Thyroid gland (tissue), 4 donors: Measurements from ENCODE around the gene RPL31. TPM values are rescaled to one million over a fixed set of nuclear protein-coding genes. Genes with fewer than 3 reads are reported as not detected.

Source experiments
- DNase-seq, 2 donors: peaks; one replicate each; pipeline ENCODE4 v3.0.0-alpha.2; 2019
- H3K27ac ChIP-seq, 3 donors: fragments of 200-600 bp; sonication (generic); 1 replicate in 2 of 3; 2 replicates in 1 of 3; pipeline ENCODE4 v1.5.1; 2016 to 2019; ENCODE audit warnings: mild to moderate bottlenecking in 1 of 3, moderate library complexity in 1 of 3
- H3K27me3 ChIP-seq: fragments of 200-600 bp; sonication (generic); one replicate; pipeline ENCODE4 v1.5.1; 2019
- H3K36me3 ChIP-seq, 2 donors: fragments of 200-600 bp; sonication (generic); one replicate each; pipeline ENCODE4 v1.5.1; 2016 to 2019
- H3K4me1 ChIP-seq, 2 donors: fragments of 200-600 bp; sonication (generic); one replicate each; pipeline ENCODE4 v1.5.1; 2017 to 2019
- H3K4me3 ChIP-seq, 3 donors: fragments of 200-600 bp; sonication (generic); replicated peaks in 1 of 3; 1 replicate in 2 of 3; 2 replicates in 1 of 3; pipeline ENCODE4 v1.5.1; 2016; ENCODE audit warnings: mild to moderate bottlenecking in 1 of 3
- H3K9me3 ChIP-seq: fragments of 200-600 bp; sonication (generic); one replicate; pipeline ENCODE4 v1.5.1; 2017
- POLR2A ChIP-seq, 2 donors: fragments of 450-650 bp; IDR thresholded peaks; one replicate each; pipeline ENCODE4 v1.6.1; 2017; ENCODE audit warnings: antibody characterized with exemption in 2 of 2, mild to moderate bottlenecking in 2 of 2, moderate library complexity in 1 of 2
- WGBS, 2 donors: methylation state at CpG; one replicate each; pipeline ENCODE4 v1.1.5; 2017; 5-methylcytosine and 5-hydroxymethylcytosine counted together
- intact Hi-C: fragments of 100-400 bp; cut with DNase I; formaldehyde crosslinking; loops from one replicate; pipeline ENCODE4 v1.15.1; 2023
- total RNA-seq, 4 donors: library from RNA; depleted of rRNA; stranded (reverse); fragments of >200 nt; gene quantifications; one replicate each; pipeline ENCODE4 v1.2.3, GENCODE V29; 2016
- TF ChIP-seq, protein P1 (sequence below), 6 experiments: fragments of 200-600 bp in 3 of 6; fragments of 450-650 bp in 3 of 6; sonication (generic) in 3 of 6; IDR thresholded peaks; one replicate each; pipeline ENCODE4 v1.5.1; 2016 to 2019; ENCODE audit warnings: antibody characterized with exemption in 6 of 6, mild to moderate bottlenecking in 2 of 6, inconsistent platforms in 1 of 6, moderate library complexity in 1 of 6

The RPL31 gene
- total RNA-seq, 4 donors from 2014 or later, result 216 to 1,406 (median 718) TPM

- no peak overlapping the region for H3K27ac ChIP-seq
- 77% methylated on average over 6 of the region's 6 CpGs for WGBS, 2 donors
- no peak overlapping the region for H3K4me3 ChIP-seq
- intact Hi-C loops, result no loop called here
- TF ChIP-seq, protein P1, sequence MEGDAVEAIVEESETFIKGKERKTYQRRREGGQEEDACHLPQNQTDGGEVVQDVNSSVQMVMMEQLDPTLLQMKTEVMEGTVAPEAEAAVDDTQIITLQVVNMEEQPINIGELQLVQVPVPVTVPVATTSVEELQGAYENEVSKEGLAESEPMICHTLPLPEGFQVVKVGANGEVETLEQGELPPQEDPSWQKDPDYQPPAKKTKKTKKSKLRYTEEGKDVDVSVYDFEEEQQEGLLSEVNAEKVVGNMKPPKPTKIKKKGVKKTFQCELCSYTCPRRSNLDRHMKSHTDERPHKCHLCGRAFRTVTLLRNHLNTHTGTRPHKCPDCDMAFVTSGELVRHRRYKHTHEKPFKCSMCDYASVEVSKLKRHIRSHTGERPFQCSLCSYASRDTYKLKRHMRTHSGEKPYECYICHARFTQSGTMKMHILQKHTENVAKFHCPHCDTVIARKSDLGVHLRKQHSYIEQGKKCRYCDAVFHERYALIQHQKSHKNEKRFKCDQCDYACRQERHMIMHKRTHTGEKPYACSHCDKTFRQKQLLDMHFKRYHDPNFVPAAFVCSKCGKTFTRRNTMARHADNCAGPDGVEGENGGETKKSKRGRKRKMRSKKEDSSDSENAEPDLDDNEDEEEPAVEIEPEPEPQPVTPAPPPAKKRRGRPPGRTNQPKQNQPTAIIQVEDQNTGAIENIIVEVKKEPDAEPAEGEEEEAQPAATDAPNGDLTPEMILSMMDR (IDR thresholded peaks at IDR 0.05), result no peak
- no peak for TF ChIP-seq POLR2A (IDR thresholded peaks at IDR 0.05)
- DNase-seq, result no peak
- H3K27me3 ChIP-seq, result no peaks in the 10 kb centered on the region
- no peaks in the 10 kb centered on the region for H3K9me3 ChIP-seq
- no peaks in the 10 kb centered on the region for H3K4me1 ChIP-seq
- H3K36me3 ChIP-seq, result no peaks in the 10 kb centered on the region
These were observed 9.8 kb upstream of the RPL31 start for GRCh38 chr2:100992262-100992661.

DNA sequence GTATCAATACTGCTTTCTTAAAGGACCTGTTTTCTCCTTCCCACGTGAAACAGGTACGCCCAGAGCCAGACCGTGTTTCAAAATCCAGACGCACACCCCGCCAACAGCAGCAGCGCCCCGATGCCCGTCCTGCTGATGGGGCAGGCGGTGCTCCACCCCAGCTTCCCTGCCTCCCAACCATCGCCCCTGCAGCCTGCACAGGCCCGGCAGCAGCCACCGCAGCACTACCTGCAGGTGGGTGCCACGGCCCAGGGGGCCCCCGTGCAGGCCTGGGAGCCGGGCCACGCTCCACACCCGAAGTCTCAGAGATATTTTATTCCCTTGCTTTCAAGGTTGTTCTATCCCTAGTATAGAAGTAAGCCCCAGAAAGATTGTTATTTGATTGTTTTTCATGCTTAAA lies 8.8 kb upstream of the RPL31 start:
- Histone ChIP-seq H3K4me1 (no peaks in the 10 kb centered on the region), H3K9me3 (no peaks in the 10 kb centered on the region), H3K27ac (no peak overlapping the region), H3K36me3 (no peaks in the 10 kb centered on the region), H3K4me3 (no peak overlapping the region), H3K27me3 (no peaks in the 10 kb centered on the region)
- TF ChIP-seq POLR2A (IDR thresholded peaks at IDR 0.05), result no peak
- intact Hi-C loops, result no loop called here
- DNase-seq, result no peak
- 90 to 92% methylated on average over 14 to 17 of the region's 17 CpGs for WGBS, 2 donors

DNA sequence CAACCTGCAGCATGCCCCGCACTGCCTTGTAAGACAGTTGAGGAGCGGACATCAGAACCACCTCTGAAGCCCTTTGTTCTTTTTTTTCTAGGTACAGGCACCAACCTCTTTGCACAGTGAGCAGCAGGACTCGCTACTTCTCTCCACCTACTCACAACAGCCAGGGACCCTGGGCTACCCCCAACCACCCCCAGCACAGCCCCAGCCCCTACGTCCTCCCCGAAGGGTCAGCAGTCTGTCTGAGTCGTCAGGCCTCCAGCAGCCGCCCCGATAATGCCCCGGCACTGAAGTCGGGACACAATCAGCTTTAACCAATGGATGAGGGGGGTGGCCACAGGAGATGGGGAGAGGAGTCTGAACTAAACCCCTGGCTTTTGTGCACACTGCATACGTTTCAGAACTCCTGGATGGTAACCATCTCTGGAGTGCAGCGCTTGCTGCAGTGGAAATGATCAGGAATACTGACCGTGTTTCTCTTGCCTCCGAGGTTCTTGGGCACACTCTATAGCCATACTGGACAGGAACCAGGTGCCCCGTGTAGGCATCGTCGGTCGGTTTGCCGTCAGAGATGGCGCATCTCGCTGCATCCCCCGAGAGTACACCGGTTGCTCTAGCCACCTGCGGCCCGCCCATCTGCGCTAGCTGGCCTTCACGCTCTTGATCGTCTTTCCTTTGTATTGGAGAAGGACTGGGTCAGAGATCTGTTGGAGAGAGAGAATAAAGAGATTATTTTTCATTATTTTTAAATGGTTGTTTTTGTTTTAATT lies 6.6 kb upstream of the RPL31 start:
- TF ChIP-seq, protein P1 (IDR thresholded peaks at IDR 0.05), result no peak
- no peak for TF ChIP-seq POLR2A (IDR thresholded peaks at IDR 0.05)
- H3K4me1 ChIP-seq, result no peaks in the 10 kb centered on the region
- no peaks in the 10 kb centered on the region for H3K9me3 ChIP-seq
- intact Hi-C loops, result no loop called here
- H3K27me3 ChIP-seq, result no peaks in the 10 kb centered on the region
- H3K36me3 ChIP-seq, result no peaks in the 10 kb centered on the region
- H3K4me3 ChIP-seq, result no peak overlapping the region
- no peak overlapping the region for H3K27ac ChIP-seq
- WGBS, 2 donors, result 93 to 94% methylated on average over 28 of the region's 28 CpGs
- no peak for DNase-seq

- DNase-seq, result no peak
- intact Hi-C loops, result no loop called here
- H3K27me3 ChIP-seq, result no peaks in the 10 kb centered on the region
- WGBS, 2 donors, result 93 to 95% methylated on average over 5 of the region's 5 CpGs
- no peaks in the 10 kb centered on the region for H3K36me3 ChIP-seq
- TF ChIP-seq POLR2A (IDR thresholded peaks at IDR 0.05), result no peak
- TF ChIP-seq, protein P1 (IDR thresholded peaks at IDR 0.05), result no peak
- H3K4me1 ChIP-seq, result peaks cover 0 to 4% of the 10 kb centered on the region in 2 donors
- H3K4me3 ChIP-seq, result no peak overlapping the region
- no peaks in the 10 kb centered on the region for H3K9me3 ChIP-seq
- no peak overlapping the region for H3K27ac ChIP-seq
These were observed 4.4 kb upstream of the RPL31 start for GRCh38 chr2:100997509-100998234.

GRCh38 chr2:100998235-100998573 lies 3.9 kb upstream of the RPL31 start:
- Histone ChIP-seq H3K36me3 (no peaks in the 10 kb centered on the region), H3K27ac (no peak overlapping the region), H3K9me3 (no peaks in the 10 kb centered on the region), H3K4me1 (peaks cover 4 to 6% of the 10 kb centered on the region in 2 donors), H3K4me3 (no peak overlapping the region), H3K27me3 (no peaks in the 10 kb centered on the region)
- TF ChIP-seq POLR2A (IDR thresholded peaks at IDR 0.05), result no peak
- TF ChIP-seq, protein P1 (IDR thresholded peaks at IDR 0.05), result no peak
- 86 to 87% methylated on average over 6 of the region's 6 CpGs for WGBS, 2 donors
- intact Hi-C loops, result no loop called here
- no peak for DNase-seq
